ENCODE data around the gene ABCC5. TPM values are rescaled to one million over a fixed set of nuclear protein-coding genes. Genes with fewer than 3 reads are reported as not detected.
"Not testable (repeated sequence)": the region's sequence is repeated elsewhere in the genome, so short reads cannot be mapped to it uniquely, and the experiment has no call there.

ABCC5 gene
- total RNA-seq, 1 experiment from 2014 or later: 6.6 TPM

DNA sequence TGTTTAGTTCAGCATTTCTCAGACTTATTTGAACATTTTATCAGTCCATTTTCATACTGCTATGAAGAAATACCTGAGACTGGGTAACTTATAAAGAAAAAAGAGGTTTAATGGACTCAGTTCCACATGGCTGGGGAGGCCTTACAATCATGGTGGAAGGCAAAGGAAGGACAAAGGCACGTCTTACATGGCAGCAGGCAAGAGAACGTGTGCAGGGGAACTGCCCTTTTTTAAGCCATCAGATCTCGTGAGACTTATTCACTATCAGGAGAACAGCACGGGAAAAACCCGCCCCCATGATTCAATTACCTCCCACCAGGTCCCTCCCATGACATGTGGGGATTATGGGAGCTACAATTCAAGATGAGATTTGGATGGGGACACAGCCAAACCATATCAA, 7.6 kb upstream of the ABCC5 start:
- not testable (repeated sequence) for H3K4me3 ChIP-seq, H3K9me3 ChIP-seq, H3K36me3 ChIP-seq, H3K27me3 ChIP-seq, DNase-seq

DNA sequence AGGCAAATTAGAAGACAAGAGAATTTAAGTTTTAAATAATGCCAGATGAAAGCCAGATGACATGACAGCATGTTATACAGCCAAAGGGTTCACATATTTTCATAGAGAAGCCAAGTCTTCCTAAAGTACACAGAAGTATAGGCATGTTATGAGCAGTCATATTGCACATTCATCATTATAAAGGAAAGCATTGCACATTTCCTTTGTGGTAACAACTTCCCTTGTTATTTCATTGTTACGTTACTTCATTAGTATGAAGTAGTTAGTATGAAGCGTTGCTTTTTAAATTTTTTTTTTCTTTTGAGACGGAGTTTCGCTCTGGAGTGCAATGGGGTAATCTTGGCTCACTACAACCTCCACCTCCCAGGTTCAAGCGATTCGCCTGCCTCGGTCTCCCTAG, 4.6 kb upstream of the ABCC5 start:
- no peak overlapping the region for H3K4me3 ChIP-seq
- no peak for DNase-seq
- H3K27me3 ChIP-seq: peaks cover 4% of the 10 kb centered on the region
- no peaks in the 10 kb centered on the region; the same call in 1 of the 2 replicates for H3K36me3 ChIP-seq
- no peaks in the 10 kb centered on the region for H3K9me3 ChIP-seq

DNA sequence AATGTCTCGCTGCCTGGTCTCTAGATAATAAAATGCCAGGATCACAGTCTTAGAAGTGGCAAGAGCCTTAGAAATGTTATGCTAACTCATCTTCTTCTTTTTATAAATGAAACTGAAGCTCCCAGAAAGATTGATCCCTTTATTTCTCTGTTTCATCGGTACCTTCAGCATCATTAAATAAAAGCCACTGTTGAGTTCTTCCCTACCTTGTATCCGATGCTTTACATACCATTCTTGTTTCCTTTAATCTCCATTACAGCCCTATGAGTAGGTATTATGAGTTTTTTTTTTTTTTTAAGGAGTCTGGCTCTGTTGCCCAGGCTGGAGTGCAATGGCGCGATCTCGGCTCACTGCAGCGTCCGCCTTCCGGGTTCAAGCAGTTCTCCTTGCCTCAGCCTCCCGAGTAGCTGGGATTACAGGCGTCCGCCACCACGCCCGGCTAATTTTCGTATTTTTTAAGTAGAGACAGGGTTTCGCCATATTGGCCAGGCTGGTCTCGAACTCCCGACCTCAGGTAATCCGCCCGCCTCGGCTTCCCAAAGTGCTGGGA, 815 bp upstream of the ABCC5 start:
- no peaks in the 10 kb centered on the region; the same call in 1 of the 2 replicates for H3K27me3 ChIP-seq
- H3K36me3 ChIP-seq: peaks cover 9% of the 10 kb centered on the region
- H3K4me3 ChIP-seq: peak overlapping the region; percentile 100
- no peak for DNase-seq
- no peaks in the 10 kb centered on the region for H3K9me3 ChIP-seq

DNA sequence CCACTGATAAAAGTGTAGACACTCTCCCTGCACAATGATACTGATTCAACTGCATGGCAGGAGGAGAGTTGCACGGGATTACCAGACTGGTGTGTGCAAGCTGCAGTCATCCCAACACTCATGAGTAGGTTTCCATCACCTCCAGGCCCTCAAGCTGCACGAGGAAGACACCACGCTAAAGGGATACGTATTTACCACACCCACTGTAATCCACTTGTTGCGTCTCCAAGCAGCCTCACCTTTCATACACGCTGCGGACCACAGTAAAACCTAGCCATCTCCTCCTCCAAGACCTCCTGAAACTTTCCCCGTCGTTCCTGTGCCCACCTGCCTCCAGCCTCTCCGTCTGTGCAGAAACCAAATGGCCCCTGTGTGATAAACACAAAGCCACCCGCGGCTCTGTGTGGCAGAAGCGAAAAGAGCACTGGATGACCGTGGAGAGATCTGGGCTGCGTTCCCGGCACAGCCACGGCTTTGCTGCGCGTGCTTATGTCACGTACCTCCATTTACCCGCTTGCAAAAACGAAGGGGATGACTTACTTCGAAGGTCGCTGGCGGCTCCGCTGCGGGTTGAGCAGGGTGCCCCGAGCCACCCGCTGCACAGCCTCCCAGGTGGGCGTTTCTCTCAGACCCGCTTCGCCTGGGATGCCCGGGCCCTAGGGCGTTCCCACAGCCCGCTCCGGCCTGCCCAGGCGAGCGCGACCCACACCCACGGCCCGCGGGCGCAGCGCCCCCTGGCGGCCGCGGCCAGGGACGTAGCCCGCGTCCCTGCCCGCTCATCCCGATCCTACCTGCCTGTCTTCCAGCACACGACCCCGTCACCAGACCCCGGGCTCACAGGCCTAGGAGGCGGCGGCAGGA, 643 bp downstream of the ABCC5 start:
- H3K36me3 ChIP-seq: peaks cover 19% of the 10 kb centered on the region
- no peaks in the 10 kb centered on the region; the same call in 1 of the 2 replicates for H3K27me3 ChIP-seq
- H3K4me3 ChIP-seq: peak overlapping the region; percentile 100
- no peaks in the 10 kb centered on the region for H3K9me3 ChIP-seq
- DNase-seq: peak; percentile 73

DNA sequence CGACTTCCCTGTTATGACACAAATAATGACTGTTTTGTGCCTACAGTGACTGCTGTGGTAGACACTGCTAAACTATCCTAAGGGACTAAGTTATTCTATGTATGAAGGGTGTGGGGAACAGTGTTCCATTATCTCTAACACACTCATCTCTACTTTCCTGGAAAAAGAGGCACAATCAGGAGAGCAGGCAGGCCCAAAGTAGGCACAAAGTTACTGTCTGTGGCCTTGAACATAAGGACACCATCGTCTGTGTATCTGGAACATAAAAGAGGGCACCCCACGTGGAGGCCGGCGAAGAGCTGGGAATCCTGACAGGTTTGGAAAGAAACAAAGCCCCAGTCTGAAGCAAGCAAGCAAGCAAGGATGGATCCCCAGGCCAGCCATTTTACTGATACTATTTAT, 1.5 kb downstream of the ABCC5 start:
- Histone ChIP-seq H3K27me3 (no peaks in the 10 kb centered on the region; the same call in 1 of the 2 replicates), H3K36me3 (peaks cover 27% of the 10 kb centered on the region), H3K9me3 (no peaks in the 10 kb centered on the region), H3K4me3 (peak overlapping the region; percentile 100)
- no peak for DNase-seq

DNA sequence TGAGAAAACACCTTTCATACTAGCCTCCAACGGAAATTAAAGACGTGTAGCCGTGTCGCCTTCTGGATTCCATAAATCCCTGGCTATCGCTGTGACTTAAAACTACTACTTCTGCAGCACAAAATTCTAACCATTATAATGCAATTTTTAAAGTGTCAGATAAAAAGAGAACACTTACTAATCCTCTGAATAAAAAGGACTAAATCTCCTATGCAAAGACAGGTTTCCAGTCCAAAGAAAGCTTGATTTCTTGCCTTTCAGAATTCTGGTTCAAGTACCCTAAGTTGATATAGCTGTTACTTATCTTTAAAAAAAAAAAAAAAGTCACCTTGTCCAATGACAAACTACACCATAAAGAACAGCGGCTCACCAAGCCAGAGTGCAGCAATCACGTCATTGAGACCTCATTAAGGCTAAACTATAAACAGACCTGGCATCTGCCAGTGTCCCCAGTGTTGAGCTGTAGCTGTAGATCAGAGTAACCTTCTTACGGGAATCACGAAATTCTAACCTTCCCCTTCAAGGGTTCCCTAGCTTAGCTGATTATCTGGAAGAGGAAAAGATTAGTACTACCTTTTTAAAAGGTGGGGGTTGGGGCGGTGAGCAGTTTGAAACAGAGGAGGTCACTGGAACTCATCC, 2.2 kb downstream of the ABCC5 start:
- no peaks in the 10 kb centered on the region for H3K9me3 ChIP-seq
- H3K4me3 ChIP-seq: no peak overlapping the region
- DNase-seq: no peak
- peaks cover 27% of the 10 kb centered on the region for H3K36me3 ChIP-seq
- H3K27me3 ChIP-seq: no peaks in the 10 kb centered on the region

DNA sequence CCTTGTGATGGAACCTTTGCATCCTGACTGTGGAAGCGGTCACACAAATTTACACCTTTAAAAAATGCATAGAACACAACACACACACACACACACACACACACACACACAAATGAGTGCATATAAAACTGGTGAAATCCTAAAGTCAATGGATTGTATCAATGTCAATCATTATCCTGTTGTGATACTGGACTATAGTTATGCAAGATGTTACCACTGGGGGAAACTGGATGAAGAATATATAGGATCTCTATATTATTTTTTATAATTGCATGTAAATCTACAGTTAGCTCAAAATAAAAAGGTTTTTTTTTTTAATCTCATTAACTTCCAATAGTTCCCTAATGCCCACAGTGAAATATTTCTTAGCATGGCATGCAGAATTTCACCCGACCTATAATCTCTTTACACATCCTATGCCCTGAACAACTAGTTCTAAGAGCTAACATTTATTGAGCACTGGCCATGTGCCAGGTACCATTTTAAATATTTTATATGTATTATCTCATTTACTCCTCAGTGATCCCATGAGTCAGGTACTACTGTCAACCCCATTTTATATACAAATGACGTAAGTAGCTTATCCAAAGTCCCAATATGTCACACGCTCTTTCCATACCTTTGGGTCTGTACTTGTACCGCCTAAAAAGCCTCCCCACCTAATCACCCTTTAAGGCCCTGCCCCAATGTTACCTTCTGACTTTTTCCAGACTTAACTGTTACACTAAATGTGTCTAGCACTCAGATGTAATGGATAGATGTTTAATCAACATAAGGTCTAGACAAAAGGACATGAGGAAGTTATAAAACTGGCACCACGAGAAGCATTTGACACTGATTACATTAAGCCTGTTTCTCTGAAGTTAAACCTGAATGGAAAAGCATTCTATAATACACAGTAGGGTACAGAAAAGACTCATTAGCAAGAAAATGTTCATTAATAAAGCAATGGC, 5.5 kb downstream of the ABCC5 start:
- no peak for DNase-seq
- no peaks in the 10 kb centered on the region for H3K9me3 ChIP-seq
- H3K27me3 ChIP-seq: no peaks in the 10 kb centered on the region
- H3K4me3 ChIP-seq: no peak overlapping the region
- H3K36me3 ChIP-seq: peaks cover 32% of the 10 kb centered on the region

DNA sequence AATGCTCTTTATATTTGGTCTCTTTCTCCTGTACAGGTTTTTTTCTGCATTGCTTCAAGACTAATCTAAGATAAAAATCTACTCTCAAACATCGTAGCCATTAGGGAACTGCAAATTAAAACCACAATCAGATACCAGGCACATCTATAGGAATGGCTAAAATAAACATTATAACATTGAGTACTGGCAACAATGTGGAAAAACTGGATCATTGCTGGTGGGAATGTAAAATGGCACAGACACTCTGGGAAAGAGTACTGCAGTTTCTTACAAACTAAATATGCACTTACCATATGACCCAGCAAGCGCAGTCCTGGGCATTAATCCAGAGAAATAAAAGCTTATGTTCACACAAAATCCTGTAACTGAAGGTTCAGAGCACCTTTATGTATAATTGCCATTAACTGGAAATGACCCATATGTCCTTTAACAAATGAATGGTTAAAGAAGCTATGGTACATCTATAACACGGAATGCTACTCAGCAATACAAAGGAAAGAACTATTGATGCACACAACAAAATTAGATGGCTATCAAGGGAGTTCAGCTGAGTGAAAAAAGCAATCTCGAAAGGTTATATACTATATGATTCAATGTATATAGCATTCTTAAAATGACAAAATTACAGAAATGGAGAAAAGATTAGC, 6.3 kb downstream of the ABCC5 start:
- Histone ChIP-seq H3K36me3 (peaks cover 30% of the 10 kb centered on the region), H3K9me3 (no peaks in the 10 kb centered on the region), H3K4me3 (no peak overlapping the region), H3K27me3 (no peaks in the 10 kb centered on the region)
- no peak for DNase-seq

DNA sequence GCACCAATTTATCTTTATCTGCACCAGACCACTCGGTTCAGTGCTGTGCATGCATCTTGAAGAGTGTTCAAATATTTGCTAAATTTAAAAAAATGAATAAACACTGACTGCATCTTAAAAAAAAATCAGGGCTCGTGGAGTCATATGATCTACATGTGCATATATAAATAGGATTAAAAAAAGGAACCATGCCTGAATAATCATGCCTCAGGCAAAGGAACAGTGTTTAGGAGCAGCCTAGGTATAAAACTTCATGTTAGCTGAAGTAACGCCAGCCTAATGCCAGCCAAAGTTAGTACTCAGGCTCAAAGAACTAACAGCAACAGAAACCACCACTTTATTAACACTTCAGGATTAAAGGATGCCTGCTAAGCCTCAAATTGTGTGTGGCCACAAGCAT, 9.5 kb downstream of the ABCC5 start:
- DNase-seq: no peak
- Histone ChIP-seq H3K9me3 (no peaks in the 10 kb centered on the region), H3K27me3 (no peaks in the 10 kb centered on the region)

DNA sequence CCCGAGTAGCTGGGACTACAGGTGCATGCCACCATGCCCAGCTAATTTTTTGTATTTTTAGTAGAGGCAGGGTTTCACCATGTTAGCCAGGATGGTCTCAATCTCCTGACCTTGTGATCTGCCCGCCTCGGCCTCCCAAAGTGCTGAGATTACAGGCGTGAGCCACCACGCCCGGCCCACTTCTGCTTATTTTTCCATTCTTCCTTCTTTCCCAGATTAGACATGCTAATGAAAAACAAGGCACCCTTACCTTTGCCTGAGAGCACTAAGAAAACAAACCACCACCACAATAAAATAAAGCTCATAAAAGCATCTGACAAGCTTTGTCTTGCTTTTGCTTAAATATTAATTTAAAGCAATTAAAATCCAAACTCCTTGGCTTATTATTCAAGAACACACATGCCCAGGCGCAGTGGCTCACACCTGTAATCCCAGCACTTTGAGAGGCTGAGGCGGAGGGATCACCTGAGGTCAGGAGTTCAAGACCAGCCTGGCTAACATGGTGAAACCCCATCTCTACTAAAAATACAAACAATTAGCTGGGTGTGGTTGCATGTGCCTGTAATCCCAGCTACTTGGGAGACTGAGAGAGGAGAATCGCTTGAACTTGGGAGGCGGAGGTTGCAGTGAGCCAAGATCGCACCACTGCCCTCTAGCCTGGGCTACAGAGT, 10.4 kb downstream of the ABCC5 start:
- H3K9me3 ChIP-seq, H3K27me3 ChIP-seq, H3K4me3 ChIP-seq, DNase-seq: not testable (repeated sequence)
- peaks cover 15% of the 10 kb centered on the region for H3K36me3 ChIP-seq

More for the DNA sequence above, 9.5 kb downstream of the ABCC5 start:
- no peak overlapping the region for H3K4me3 ChIP-seq
- peaks cover 20% of the 10 kb centered on the region for H3K36me3 ChIP-seq

DNA sequence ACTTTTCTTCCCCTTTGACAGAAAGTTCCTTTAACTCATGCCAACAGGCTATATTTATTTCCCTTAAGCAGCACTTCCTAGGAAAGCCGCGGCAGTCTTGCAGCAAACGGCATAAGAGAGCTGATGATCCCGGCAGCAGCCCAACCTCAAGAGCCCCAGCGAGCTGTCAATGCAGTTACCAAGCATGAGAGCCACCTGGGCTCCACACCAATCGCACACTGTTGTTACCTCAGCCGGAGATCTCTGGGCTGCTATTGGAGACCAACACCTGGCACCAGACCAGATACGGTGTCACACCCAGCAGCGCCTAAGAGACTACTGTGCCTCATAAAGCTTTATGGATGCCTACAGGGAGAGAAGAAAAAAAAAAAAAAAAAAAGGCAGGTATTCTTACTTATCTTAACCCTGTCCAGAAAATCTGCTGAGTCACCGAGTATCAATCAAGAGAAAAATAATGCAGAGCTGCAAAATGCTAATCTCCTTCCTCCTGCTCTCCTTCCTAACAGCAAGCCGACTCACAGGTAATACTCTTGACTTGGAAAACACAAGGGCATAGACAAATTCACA, 11.7 kb downstream of the ABCC5 start:
- peaks cover 5% of the 10 kb centered on the region; the same call in 1 of the 2 replicates for H3K36me3 ChIP-seq
- no peak overlapping the region for H3K4me3 ChIP-seq
- H3K9me3 ChIP-seq: no peaks in the 10 kb centered on the region
- H3K27me3 ChIP-seq: no peaks in the 10 kb centered on the region
- DNase-seq: no peak

DNA sequence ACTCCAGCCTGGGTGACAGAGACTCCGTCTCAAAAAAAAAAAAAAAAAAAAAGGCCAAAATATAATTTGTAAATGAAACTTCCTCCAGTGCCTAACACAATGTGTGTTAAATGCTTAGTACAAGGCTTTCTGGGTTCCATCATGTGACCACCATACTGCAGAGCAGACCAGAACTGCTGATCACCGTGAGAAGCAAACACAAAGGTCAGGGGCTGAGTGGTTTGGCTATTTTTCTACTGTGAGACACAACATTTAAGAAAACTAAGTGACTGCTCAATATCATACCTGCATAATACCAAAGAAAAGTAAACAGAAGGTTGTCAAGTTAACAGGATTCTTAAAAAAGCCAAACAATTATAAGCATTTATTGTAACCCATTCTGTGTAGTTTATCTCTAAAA, 13.2 kb downstream of the ABCC5 start:
- Histone ChIP-seq H3K27me3 (no peaks in the 10 kb centered on the region), H3K4me3 (no peak overlapping the region), H3K36me3 (peaks cover 8% of the 10 kb centered on the region; the same call in 1 of the 2 replicates), H3K9me3 (no peaks in the 10 kb centered on the region)
- no peak for DNase-seq

DNA sequence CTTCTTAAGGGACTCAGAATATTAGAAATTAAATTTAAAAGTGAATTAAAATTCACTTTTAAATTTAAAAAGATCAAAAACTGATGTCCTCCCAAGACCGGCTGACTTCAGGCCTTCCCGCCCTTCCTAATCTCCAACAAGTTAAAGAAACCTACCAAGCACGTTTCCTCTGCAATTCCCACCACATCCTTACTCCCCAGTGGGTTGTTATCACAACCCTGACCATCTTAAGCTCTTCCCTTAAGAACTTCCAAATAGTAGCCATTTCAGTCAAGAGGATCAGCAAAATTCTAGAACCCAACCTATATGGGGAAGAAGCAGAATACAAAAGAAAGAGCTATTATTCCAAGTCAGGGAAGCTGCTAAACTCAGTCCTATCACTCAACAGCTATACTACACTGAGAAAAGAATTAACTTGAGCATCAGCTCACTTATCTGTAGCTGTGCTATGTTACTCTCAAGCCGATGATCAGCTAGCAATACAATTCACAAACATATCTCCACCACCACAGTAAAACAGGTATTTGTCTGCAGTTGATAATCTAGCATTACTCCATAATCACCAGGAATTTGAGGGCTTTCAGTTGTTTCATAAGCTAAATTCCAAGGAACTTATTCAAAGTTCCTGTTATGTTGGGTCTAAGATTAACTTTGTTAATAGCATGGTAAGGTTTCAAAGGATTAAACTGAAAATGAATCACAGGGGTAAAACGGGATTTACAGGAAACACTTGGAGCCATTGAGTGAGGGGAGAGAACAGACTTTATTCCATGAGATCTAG, 14.3 kb downstream of the ABCC5 start:
- no peak overlapping the region for H3K4me3 ChIP-seq
- H3K36me3 ChIP-seq: peaks cover 4% of the 10 kb centered on the region; the same call in 1 of the 2 replicates
- H3K27me3 ChIP-seq: no peaks in the 10 kb centered on the region
- no peak for DNase-seq
- no peaks in the 10 kb centered on the region for H3K9me3 ChIP-seq

DNA sequence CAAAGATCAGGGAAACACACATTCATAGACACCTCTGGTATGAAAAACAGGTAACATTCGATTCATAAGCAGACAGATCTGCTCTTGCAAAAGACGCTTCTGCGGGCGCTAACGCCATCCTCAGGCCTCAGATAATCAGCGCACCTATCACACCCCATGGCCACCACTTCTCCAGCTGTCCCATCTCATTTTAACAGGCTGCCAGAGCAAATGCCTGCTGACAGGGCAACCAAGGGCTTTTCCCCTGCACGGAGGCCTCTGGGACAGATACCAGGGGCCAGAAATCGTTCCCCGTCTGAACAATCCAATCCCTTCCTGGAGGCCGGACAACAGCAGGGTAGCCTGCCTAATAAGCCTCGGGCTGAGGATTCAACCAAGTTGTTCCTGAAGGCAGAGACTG, 15.2 kb downstream of the ABCC5 start:
- DNase-seq: no peak
- no peaks in the 10 kb centered on the region for H3K27me3 ChIP-seq

DNA sequence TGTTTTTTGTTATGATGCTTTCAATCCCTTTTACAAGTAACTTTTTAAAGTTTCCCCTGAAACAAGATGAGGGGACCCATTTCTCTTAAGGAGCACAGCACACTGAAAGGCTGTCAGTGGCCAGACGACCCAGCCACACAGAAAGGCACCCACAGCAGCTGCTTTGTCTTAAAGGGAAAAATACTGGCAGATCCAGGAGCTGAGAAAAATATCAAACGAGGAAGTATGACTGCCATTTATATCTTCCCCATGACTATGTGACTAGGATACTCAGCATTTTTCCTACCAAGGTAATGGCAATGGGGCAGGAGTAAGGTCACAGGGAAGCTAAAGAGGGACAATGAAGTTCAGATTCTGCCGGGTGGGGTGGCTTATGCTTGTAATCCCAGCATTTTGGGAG, 15.9 kb downstream of the ABCC5 start:
- no peak overlapping the region for H3K4me3 ChIP-seq
- peaks cover 4% of the 10 kb centered on the region; the same call in 1 of the 2 replicates for H3K36me3 ChIP-seq
- no peaks in the 10 kb centered on the region for H3K9me3 ChIP-seq
- H3K27me3 ChIP-seq: no peaks in the 10 kb centered on the region
- DNase-seq: no peak

More for the DNA sequence above, 15.2 kb downstream of the ABCC5 start:
- Histone ChIP-seq H3K9me3 (no peaks in the 10 kb centered on the region), H3K36me3 (peaks cover 4% of the 10 kb centered on the region; the same call in 1 of the 2 replicates), H3K4me3 (no peak overlapping the region)
